ENCODE measurements around the gene FAM89A. TPM values are rescaled to one million over a fixed set of nuclear protein-coding genes. Genes with fewer than 3 reads are reported as not detected.
"Not testable (repeated sequence)": the region's sequence is repeated elsewhere in the genome, so short reads cannot be mapped to it uniquely, and the experiment has no call there.

The FAM89A gene
- total RNA-seq, 2 donors from 2014 or later, result 19.8 to 20.8 TPM

DNA sequence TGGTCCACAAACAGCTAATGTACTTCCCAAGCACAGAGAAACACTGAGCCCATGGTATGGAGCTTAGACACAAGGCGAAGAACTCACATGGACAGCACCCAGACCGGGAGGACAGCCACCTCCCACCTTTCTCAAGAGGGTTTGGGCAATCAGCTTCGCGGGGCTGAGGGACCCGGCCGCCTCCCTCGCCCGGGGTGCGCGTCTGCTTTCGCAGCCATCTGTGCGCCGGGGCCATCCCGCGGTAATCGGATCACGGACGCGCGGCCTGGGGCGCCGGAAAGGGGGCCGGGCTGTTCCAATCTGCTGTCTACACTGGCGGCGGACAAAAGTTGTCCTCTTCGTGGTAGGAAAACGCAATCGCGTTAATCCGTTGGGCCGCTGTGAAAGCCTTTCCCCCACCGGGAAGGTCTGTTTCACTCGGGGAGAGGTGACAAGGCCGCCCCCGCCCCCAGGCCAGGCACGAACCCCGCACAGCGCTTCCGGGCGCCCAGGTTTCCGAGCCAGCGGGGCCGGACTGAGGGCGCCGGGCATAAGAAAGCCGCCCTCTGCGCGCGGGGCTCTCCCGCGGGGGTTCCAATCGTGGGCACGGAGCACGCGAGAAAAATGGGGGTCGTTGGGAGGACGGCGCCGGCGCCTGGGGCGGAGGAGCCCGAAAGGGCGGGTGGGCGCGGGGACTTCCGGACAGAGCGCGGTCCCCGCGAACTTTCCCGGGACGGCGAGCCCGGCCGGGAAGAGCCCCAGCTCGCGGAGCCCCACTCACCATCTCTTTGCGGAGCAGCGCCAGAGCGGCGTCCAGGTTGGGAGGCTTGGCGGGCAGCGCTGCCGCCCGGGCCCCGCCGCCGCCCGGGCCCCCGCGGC lies 664 bp downstream of the FAM89A start:
- DNase-seq, result peak; percentile 35
- ATAC-seq, result peak; percentile 53 to 61
- intact Hi-C loops (cut with DNase I), result no loop called here

DNA sequence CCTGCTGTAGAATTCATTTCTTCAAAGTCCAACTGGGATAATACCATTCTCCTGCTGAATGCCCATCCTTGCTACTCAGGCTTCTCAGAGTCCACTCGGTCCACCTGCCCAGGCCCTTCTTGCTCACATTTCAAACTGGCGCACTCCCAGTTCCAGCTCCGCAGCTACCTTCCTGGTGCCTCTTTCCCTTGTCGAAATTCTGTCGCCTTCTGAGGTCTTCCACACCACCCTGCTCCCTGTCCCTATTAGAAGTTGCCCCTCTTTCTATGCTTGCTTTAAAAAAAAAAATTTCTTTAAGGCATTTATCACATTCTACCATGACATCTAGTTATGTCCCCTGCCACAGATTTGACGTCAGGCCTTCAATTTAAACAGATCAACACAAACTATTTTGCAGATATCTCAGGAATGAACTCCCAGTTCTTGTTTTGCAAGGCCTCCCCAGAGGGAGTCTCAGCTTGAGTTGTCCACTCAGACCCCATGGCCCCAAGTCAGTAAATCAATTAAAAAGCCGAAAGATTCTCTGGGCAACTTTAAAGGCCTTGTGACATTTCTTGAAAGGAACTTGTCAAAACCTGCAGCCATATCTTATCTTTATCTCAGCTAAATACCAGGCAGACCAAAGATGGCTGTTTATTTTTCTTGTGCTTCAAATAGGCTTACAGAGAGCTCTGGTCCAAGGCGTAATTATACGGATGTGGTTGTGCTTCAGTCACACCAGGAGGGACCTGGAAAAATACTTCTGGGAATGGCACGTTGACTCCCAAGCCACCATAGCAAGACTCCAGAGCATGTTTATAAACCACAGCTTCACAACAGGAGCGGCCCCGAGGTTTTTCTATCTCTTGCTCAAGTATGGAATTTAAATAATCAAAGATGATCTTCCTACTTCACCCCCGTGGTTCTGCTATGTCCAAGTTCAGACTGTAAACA lies 2.2 kb downstream of the FAM89A start:
- DNase-seq (no peak), ATAC-seq (no peak)
- intact Hi-C loops (cut with DNase I), result no loop called here

DNA sequence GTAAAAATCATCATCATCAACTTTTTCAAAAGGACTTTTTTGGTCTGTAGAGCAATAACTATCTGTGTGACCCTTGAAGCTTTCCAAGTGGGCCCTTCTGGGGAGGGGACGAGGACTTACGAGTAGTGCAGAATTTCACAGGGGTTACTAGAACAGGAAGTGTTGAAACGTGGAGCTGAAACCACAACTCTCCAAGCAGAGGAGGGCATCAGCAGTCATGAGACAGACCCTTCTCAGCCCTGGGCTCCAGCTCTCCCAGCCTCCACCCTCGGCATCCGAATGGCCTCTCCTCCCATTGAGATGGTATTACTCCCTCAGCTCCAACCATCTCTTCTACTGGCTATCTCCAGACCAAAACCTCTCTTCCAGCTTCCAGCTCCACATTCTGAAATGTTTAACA lies 3.6 kb downstream of the FAM89A start:
- DNase-seq, result no peak
- intact Hi-C loops (cut with DNase I), result no loop called here
- peak in 1 of 2 donors; percentile 31 for ATAC-seq

DNA sequence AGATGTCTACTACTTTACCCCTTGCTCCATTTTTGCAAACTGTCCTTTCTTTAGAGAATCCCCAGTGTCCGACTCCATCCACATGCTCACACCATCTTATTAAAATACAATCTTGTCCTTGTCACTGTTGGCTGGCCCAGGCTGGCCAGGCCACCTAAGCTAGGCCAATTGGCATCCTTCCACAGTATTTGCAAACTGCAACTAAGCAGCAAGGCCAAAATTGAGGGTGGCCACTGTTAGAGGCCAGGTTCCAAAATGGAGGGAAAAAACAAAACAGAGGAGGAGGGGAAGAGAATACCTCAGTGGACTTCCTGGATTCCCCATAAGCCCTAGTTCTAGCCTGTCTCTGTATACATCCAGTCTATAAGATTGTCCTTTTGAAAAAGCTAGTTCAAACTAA lies 4.3 kb downstream of the FAM89A start:
- intact Hi-C loops (cut with DNase I), result no loop called here
- DNase-seq (no peak), ATAC-seq (no peak)

DNA sequence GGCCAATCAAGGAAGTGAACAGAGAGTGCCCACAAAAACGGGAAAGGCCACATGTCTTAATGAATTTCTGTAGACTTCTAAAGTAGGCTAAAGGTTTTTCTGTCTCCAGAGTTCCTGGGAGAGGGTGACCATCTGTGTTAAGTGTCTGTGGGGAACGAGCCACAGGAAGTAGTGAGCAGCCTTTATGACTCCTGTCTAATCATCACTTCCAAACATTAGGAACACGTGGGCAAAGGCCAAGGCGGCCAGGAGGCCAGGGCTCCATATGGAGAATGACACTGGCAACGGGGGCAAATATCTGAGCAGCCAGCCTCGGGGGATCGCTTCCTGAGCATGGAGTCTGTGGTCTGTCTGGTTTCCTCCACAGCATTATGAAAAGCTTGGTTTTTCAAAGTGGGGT lies 7.1 kb downstream of the FAM89A start:
- ATAC-seq, result no peak
- DNase-seq, result no peak
- intact Hi-C loops (cut with DNase I), result no loop called here

DNA sequence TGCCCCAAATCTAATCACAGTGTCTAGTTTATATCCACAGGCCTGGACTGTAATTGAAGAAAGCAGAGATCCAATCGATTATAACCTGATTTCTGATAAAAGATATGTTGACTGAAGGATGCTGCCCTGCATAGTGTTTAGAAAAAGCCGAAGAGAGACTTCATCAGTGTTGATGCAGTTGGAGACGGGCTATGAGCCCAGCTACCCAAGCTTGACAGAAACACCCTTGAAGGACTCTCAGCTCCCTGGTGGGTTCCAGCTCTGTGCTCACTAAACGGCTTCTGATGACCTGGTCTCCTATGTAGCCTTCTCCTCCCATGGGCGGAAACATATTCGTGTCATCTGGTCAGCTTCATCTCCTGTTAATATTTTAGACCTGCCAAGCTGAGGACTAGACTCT lies 10.2 kb downstream of the FAM89A start:
- ATAC-seq, result no peak
- no peak for DNase-seq
- intact Hi-C loops (cut with DNase I), result no loop called here

DNA sequence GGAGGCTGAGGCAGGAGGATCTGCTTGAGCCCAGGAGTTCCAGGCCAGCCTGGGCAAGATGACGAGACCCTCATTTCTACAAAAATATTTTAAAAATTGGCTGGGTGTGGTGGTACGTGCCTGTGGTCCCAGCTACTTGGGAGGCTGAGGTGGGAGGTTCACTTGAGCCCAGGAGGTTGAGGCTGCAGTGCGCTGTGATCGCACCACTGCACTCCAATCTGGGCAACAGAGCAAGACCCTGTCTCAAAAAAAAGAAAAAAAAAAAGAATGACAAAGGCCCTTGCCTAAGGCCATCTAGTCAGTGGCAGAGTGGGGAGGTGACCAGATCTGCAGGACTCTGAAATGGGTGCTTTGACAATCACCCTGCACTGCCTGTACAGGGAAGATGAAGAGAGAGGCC lies 10.8 kb downstream of the FAM89A start:
- intact Hi-C loops (cut with DNase I); DNase-seq: not testable (repeated sequence)

DNA sequence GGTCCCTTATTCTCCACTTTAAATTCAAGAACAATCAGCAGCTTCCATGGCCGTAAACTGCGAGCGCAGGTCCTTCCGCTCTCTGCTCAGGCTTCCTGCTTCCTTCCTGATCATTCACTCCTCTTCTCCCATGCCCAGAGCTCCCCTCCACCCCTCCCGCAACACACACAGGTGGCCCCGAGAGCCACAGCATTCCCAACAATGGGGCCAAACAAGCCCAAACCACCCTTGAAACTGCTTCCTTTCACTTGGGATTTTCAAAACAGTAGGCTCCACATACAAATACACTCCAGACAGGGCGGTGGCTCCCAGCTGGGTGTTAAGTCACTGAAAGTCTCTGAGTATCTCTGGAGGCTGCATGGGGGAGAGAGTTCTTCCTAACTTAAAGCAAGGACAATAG lies 11.4 kb downstream of the FAM89A start:
- intact Hi-C loops (cut with DNase I), result no loop called here
- DNase-seq (no peak), ATAC-seq (peak; percentile 12 to 50)

More for the DNA sequence above, 10.8 kb downstream of the FAM89A start:
- not testable (repeated sequence) for ATAC-seq

DNA sequence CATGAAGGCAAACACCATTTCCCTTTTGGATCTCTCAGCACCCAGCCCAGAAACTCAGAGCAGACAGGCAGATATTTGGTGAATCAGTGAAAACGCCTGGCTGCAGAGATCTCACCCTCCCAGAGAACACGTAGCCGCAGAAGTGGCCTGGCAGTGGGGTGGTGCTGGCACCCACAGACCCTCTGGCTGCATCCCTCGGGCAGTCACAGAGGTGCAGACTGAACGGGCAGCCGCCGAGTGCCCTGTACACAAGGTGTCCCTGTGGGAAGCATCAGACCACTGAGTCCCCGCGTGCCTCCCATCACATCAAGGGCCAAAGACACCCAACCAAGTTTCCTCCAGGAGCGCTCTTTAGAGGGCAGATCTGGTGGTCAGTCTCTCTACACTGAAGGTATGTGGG lies 12.1 kb downstream of the FAM89A start:
- intact Hi-C loops (cut with DNase I), result no loop called here
- ATAC-seq (no peak), DNase-seq (no peak)

DNA sequence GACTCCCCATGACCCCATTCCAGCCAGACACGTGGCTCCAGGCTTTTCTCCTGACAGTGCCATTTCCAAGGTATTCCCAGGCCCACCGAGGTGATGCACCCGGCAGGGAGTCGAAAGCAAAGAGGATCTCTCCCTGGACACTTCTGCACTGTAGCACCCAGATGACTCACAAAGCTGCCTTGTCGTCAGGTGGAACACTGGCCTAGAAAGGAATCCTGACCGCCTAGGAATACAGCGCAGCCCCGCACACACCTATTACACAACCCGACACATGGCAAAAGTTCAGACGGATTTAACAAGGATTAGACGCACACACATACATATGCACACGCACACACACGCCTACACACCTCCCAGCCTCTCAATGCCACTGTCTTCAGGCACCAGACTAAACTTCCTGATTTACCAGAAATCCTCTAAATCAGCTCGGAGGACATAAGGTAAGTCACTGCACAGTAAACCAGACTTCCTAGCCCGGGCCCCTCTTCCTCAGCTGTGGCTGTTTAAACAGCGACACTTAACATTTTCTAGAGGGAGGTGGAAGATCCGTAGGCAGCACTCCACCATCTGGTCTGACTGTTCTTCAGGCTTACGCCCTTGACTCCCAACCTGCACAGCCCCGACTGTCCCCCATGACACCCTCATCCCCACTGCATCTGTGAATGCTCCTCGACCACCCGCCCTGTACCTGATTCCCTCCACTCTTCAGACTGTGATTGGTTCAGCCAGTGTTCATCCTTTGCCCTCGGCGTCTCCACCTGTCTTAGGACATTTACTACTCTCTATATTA lies 12.7 kb downstream of the FAM89A start:
- no peak for ATAC-seq
- intact Hi-C loops (cut with DNase I), result no loop called here
- no peak for DNase-seq

DNA sequence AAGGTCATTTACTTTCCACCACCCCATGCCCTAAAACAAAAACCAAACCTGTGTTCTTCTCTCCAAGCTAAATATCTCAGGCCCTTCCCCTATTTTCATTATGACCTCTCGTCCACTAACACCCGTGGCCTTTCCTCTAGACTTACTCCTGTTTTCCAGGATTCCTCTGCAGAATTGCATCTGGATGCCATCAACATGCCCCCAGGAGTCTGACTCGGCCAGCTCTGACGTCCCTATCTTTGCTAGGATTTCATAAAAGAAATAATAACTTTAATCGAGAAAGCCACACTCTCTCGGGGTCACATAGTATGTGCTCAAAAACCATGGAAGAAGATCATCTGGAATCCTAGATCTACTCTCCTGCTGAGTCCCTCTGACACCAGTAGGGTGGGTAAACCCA lies 13.5 kb downstream of the FAM89A start:
- intact Hi-C loops (cut with DNase I), result no loop called here

DNA sequence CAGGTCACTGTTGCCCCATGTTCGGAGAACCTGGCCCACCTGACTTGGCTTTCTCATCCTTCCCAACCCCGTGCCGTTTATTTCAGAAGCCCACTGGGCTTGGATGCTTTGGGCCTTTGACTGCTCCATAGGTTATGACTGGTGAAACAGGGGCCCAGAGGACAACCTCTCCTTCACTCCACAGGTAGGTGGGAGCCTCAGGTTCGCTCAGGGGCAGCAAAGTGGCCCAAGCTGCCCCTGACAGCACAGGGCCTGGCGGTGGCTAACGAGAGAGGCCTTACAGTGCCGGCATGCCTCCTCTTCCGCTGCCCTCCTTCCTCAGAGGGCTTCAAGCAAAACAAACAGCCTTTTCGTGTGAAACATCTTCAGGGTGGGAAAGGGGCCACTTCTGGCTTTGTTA lies 16.9 kb downstream of the FAM89A start:
- intact Hi-C loops (cut with DNase I), result no loop called here
- ATAC-seq, result no peak
- no peak for DNase-seq

More for the DNA sequence above, 13.5 kb downstream of the FAM89A start:
- DNase-seq (no peak), ATAC-seq (no peak)

DNA sequence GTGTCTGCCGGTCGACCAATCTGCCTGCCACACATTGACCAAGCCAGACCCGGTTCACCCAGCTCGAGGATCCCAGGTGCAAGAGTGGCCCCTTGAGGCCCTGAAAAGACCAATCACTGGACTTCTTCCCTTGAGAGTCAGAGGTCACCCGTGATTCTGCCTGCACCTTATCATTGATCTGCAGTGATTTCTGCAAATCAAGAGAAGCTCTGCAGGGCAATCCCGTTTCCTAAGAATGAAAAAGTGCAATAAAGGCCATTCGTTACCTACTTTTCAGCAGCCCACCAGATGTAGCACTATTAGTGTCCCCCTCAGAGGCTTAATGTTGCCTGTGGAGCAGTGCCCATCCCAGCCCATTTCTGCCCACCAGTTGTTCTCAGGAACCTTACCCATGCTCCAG lies 17.5 kb downstream of the FAM89A start:
- ATAC-seq, DNase-seq: not testable (repeated sequence)

DNA sequence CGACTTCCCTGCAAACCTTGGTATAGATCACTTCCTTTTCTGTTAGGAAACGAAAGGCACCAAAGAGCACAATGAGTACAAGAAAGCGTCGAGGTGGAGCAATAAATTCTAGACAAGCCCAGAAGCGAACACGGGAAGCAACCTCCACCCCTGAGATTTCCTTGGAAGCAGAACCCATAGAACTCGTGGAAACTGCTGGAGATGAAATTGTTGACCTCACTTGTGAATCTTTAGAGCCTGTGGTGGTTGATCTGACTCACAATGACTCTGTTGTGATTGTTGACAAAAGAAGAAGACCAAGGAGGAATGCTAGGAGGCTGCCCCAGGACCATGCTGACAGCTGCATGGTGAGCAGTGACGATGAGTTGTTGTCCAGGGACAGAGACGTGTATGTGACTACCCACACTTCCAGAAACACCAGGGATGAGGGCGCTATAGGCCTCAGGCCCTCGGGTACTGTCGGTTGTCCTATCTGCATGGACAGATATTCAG lies 18.5 kb downstream of the FAM89A start:
- intact Hi-C loops (cut with DNase I), result no loop called here
- ATAC-seq (no peak), DNase-seq (no peak)

More for the DNA sequence above, 17.5 kb downstream of the FAM89A start:
- intact Hi-C loops (cut with DNase I), result not testable (repeated sequence)

DNA sequence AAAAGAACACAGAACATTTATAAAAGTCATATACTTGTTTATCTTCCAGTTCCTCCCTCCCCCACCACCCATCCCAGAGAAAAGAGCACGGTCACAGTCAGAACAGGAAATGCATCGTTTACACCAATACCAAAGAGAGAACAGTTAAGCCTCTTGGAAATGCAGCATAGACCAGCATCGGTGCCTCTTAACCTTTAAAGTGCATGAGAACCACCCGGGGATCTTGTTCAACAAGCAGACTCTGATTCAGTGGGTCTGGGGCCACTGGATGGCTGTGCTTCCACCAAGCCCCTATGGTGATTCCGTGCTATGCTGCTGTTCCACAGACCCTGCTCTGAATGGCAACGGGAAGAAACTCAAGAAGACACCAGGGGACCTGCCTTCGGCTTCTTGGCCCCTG lies 19.2 kb downstream of the FAM89A start:
- ATAC-seq (no peak), DNase-seq (no peak)
- intact Hi-C loops (cut with DNase I), result no loop called here

DNA sequence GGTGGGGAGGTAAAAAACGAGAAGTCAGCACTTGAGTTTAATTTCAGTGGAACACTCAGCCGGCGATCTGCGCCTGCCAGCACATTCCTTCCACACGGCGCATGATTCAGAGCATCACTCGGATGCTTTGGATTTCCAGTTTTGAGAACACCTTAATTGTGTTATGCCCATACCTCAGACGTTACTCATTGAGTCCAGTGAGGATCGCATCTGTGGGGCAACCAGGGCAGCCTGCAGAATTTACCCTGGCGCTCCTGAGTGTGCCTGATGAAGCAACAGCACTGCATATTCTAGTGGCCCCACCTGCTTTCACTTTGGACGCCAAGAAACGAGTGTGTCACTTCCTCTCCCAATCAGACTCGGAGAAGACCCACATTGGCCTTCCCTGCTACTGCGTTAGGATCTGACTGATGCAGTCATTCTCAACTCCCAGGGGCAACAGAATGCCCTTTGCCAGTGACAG lies 19.9 kb downstream of the FAM89A start:
- intact Hi-C loops (cut with DNase I), result no loop called here
- peak in 1 of 2 donors; percentile 23 for ATAC-seq

DNA sequence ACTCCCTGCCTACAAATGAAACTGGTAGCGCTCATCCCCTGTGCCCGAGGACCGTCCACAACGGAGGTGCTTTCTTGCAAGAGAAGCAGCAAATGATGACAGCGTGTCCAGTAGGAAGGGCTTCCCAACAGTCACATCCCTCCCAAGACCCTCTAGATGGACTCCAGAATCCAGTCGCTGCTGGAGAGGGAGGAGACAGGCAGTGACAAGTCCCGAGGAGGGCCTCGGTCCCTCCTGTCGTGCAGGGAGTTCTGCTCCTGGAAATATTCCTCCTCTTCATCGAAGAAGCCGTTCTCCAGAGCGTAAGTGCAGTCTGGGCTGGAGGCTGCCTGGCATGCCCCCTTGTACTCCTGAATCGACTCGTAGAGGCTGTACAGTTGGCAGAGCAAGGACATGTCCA lies 20.3 kb downstream of the FAM89A start:
- intact Hi-C loops (cut with DNase I), result no loop called here
- ATAC-seq, result no peak
- DNase-seq, result no peak

More for the DNA sequence above, 19.9 kb downstream of the FAM89A start:
- no peak for DNase-seq

DNA sequence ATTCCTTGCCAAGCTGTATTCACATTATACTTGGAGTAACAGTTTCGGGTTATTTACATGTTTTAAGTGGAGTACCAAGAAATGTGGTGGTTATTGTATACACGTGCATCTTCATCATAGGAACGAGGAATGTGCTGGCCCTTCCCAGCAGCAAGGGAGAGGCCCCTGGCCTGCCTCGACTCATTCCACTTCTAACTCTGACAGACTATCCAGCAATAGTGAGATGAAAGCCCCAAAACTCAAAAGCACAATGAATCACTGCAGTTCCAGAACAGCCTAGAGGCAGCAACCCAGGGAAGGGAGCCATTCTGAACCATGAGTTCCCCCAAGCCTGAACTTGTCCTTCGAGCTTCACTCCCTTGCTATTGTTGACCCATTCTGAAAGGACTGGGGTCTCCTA lies 23.1 kb downstream of the FAM89A start:
- DNase-seq (no peak), ATAC-seq (no peak)
- intact Hi-C loops (cut with DNase I), result no loop called here

DNA sequence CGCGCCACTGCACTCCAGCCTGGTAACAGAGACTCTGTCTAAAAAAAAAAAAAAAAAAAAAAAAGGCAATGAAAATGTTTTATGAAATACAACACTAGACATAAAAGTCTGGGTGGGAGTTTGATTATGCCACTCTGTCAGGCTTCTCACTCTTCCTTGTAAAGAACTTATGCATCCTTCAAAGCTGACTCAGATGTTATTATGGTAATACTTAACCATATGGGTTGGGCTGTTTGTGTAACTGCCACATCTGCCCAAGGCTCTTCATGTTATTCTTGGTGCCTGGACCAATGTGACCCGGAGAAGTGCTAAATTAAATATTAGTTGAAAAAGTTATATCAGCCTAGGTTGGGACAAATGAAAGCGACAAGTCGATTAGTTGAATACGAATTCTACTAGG lies 23.8 kb downstream of the FAM89A start:
- intact Hi-C loops (cut with DNase I), result no loop called here
- DNase-seq (no peak), ATAC-seq (no peak)

Data from left cardiac atrium (tissue), 4 donors.